Measurements from ENCODE around the gene TBX6.

Gene TBX6

DNA sequence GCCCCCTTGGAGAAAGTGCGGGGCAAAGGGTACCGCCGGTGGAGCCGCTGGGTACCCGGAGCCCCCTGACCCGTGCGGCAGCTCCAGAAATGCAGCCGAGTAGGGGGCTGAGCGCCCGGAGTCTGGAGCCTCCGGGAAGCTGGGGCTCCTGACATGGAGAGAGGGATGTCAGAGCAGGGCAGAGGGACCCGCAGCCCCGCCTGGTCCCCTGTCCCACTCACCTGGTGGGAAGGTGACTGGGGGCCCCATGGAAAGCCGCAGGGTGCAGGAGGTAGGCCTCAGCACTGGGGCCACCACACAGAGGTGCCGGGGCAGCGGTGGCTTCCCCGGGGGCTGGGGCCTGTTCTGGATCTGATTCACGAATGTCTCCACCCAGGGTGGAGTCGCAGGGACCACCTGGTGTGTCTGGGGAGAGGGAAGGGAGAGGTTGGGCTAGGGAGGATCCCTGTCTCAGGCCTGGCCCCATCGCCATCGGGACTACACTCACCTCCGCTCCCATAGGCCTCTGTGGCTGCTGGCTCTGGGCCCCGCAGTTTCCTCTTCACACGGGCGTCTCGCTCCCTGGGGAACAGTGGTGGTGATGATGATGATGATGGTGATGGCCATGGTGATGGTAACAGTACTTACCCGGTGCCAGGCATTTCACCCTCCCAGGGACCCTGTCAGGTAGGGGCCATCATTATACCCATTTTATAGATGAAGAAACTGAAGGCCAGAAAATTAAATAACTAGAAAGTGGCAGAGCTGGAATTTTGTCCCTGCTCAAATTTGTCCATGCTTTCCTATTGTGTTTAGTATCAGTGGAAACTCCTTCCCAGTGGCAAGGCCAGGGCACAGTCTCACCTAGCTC is 5.2 kb downstream of the TBX6 start:
- no peak for DNase-seq (ENCODE audit: low read depth in 2 of 2)

DNA sequence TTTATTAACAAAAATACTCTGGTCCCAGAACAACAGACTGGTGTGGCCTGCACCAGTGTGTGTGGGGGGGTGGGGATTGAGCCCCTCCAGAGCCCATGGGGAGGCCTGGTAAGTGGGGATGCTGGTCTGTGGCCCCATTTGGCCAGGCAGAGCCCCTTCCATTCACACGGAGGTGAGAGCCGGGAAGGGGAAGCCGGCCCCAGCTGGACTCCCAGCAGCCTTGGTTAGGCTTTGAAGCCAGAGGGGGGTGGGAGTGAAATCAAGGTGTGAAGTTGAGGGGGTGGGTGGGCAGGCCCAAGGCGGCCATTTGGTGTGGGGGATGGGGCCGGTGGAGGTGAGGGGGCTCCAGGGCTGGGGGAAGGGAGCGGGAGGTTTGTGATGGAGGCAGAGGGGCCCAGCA is 5.9 kb downstream of the TBX6 start:
- no peak for DNase-seq (ENCODE audit: low read depth in 2 of 2)

DNA sequence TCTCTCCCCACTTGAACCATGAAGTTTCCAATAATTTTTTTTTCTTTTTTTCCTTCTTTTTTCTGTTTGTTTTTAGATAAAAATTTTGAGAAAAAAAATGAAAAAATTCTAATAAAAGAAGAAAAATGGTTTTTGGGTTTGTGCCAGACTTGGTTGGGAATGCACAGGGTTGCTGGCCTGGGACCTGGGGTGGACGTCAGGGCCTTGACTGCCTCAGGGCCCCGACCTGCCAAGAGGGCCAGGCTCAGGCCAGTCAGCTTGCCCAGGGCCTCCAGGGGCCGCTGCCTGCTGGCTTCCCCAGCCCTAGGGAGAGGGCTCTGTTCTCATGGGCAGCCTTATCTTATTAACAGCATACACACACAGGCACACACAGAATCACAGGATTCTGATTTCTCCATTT is 6.5 kb downstream of the TBX6 start:
- DNase-seq (ENCODE audit: low read depth in 2 of 2) = no peak

DNA sequence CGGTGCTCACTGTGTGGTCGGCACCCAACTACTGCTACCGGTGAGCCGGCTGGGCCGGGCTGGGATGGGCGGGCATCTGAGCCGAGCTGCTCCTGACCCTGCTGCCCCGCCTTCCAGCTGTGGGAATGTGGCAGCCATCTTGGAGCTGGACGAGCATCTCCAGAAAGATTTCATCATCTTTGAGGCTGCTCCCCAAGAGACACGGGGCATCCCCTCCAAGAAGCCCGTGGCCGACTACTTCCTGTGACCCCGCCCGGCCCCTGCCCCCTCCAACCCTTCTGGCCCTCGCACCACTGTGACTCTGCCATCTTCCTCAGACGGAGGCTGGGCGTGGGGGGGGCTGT is 6.9 kb downstream of the TBX6 start:
- DNase-seq (ENCODE audit: low read depth in 2 of 2) = no peak

DNA sequence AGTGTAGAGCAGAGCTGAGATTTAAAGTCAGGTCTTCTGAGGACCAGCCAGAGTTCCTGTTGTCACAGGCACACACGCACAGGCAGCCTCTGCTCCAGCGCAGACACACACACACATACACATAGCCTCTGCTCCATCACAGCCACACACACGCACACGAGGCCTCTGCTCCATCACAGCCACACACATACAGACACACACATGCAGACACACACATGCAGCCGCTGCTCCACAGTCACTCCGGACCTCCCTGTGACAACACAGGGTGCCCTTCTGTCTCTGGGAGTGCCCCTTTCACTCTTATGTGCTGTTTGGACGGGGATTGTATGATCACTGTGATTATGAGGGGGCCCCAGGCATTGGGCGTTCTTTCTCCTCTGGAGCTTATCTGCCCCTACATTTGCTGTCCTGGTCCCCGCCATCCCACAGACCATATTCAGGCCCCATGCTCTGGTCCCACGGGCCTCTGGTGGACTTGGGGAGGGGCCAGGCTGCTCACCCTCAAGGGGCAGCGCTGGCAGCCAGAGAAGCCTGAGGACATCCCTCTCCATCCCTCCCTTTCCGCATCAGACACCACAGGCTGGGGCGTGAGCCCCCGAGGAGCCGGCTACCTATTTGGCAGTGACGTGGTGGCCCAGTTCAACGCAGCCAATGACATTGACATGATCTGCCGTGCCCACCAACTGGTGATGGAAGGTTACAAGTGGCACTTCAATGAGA is 7.5 kb downstream of the TBX6 start:
- no peak for DNase-seq (ENCODE audit: low read depth in 2 of 2)

DNA sequence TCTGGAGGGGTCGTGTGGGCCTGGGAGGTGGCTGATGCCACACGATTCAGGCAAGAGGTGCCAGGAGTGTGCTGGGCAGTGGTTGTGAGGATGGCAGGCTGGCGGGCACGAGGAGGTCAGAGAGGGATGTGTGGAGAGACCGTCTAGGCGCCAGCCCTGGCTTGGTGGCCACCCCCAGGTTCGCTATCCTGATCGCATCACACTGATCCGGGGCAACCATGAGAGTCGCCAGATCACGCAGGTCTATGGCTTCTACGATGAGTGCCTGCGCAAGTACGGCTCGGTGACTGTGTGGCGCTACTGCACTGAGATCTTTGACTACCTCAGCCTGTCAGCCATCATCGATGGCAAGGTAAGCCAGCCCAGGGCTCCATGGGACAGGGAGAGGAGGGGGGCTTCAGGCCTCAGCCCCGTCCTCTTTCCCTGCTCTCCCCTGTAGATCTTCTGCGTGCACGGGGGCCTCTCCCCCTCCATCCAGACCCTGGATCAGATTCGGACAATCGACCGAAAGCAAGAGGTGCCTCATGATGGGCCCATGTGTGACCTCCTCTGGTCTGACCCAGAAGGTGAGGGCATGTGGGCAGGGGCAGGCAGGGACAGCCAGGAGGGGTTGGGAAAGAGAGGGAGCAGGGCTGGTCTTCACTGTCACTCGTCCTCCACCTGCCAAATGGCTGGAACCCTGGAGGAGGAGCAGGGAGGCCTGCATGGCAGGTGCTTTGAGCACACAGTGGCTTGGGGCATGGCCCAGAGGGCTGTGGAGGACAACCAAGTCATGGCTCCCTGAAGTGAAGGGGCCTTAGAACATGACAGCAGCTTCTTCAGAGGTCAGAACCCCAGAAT is 8.3 kb downstream of the TBX6 start:
- DNase-seq (ENCODE audit: low read depth in 2 of 2) = no peak

DNA sequence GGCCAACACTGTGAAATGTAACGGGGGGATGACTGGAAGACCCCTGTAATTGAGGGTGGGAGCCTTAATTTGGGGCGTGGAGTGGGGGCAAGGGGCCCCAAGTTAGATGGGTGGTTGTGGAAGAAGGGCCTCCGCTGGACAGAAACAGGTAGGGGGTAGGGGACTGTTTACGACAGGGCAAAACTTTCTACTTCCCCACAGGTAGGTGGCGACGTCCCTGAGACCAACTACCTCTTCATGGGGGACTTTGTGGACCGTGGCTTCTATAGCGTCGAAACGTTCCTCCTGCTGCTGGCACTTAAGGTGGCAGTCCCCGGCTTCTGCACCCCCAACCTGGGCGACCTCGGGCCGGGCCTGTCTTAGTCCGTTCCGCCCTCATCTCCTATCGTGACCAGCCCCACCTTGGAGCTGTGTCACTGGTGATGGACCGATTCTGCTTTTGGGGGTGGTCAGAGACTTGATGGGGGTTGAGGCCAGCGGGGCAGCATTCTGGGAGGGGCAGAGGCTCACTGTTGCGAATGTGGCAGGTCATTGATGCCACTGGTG is 9.1 kb downstream of the TBX6 start:
- DNase-seq (ENCODE audit: low read depth in 2 of 2) = no peak

DNA sequence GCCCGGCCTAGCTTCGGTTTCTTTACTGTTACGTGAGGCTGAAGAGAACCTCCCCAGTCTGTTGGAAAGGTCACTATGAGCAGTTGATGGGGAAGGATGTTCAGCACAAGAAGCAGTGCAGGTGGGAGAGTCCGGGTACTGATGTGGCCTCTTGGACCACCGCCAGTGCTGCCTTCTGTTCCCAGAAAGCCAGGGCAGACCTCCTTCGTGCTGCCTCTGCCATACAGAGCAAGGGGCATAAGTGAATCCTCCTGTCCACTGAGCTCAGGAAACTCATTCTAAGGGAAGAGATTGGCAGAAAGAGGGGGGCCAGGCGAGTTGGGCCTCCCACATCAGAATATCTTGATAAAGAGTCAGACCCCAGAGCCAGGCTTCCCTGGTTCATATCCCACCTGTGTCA is 12.2 kb downstream of the TBX6 start:
- no peak for DNase-seq (ENCODE audit: low read depth in 2 of 2)

DNA sequence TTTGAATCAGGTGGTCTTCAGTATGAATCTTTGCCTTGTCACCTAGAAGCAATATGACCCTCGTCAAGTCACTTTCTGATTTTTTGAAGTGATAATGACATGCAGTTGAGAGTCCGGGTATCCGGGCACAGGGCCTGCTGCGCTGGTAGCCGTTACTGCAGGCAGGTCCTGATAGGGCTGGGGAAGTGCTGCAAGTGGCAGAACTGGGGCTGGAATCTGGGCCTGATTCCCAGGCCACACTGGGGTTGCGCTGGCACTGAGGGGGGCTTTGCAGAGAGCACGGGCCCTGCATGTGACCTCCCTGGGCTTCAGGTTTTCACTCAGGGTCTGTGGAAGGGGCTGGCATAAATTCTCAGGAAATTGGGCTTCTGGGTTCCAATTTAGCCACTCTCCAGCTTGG is 13.0 kb downstream of the TBX6 start:
- no peak for DNase-seq (ENCODE audit: low read depth in 2 of 2)

DNA sequence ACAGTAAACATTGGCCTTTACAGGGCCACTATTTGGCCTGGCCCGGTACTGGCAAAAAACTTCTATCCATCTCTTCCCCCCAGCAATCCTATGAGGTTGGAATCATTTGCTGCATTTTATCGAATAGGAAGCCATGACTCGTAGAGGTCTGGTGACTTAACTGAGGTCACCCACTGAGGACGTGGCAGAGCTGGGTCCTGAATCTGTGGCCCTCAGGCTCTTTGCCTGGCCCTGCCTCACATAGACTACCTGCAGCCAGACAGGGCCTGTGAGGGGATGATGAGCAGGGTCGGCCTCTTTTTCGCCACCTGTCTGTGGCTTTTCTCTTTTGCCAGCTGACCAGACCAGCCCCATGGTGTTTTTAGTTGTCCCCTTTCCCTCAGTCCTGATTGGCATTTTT is 14.1 kb downstream of the TBX6 start:
- no peak for DNase-seq (ENCODE audit: low read depth in 2 of 2)

DNA sequence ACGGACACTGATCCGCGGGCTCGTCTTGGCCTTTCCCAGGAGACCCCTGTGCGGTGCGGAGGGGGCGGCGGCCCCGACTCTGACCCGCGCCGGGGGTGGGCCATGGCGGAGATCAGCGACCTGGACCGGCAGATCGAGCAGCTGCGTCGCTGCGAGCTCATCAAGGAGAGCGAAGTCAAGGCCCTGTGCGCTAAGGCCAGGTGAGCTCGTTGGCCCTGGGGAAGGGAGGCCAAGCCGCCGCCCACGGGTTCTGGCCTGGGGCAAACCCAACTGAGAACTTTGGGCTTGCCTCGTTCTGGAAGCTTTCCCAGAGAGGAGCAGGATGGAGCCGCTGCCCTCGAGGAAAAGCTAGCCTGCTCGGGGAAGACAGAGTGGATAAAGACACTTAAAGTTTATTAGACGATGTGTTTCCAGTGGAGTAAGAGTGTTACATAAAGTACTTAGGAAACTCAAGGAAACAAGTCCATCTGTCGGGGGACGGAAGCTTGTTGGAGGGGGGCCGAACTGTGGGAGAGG is 15.4 kb downstream of the TBX6 start:
- DNase-seq (ENCODE audit: low read depth in 2 of 2) = no peak

DNA sequence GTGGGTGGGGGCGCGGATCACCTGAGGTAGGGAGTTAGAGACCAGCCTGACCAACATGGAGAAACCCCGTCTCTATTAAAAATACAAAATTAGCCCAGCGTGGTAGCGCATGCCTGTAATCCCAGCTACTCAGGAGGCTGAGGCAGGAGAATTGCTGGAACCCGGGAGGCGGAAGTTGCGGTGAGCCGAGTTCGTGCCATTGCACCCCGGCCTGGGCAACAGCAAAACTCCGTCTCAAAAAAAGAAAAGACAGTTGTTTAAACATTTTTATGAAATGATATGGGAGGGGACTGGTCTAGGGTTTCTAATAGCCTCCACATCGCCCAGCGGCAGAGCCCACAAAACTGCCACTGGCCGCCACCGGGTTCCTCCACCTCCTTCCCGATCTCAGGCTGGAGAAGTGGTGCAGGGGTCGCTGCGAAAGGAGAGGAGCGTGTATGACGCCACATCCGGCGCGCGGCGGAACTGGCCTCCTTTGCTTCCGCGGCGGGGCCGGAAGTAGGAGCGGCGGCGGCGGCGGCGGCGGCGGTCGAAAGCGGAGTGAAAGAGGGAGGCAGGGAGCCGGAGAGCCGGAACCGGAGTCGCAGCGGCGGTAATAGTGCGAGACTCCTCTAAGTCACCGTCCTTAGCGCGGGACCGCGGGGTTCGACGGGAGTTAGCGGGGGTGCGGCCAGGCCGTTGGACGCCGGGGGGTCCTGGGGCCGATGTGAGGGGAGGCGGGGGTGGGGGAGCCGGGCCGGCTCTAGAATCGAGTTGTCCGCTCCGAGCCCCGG is 16.0 kb downstream of the TBX6 start, which contains the start of gene PPP4C:
Gene PPP4C (plus strand): TSS at position 492 of the 773 bp plus-strand sequence. CDS start 384 bp downstream, outside the sequence.
- peak; percentile 85 to 90 for DNase-seq (ENCODE audit: low read depth in 2 of 2)

DNA sequence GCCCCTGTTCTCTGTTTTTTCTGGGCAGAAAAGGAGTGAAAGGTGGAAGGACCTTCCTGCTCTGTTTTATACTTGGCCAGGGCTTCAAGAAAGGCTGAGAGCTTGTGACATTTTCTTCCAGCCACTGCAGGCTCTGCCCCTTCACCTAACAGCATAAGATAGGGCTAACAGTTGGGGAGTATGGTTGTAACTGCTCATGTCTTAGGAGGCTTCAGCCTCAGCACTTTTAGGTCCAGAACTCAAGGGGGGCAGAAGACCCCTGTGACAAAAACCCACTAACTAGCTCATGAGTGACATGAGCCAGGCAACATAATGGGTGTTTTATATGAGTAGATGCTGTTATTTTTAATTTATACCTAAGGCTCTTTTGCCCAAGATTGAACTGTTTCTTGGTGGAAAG is 21.2 kb downstream of the TBX6 start:
- no peak for DNase-seq (ENCODE audit: low read depth in 2 of 2)

DNA sequence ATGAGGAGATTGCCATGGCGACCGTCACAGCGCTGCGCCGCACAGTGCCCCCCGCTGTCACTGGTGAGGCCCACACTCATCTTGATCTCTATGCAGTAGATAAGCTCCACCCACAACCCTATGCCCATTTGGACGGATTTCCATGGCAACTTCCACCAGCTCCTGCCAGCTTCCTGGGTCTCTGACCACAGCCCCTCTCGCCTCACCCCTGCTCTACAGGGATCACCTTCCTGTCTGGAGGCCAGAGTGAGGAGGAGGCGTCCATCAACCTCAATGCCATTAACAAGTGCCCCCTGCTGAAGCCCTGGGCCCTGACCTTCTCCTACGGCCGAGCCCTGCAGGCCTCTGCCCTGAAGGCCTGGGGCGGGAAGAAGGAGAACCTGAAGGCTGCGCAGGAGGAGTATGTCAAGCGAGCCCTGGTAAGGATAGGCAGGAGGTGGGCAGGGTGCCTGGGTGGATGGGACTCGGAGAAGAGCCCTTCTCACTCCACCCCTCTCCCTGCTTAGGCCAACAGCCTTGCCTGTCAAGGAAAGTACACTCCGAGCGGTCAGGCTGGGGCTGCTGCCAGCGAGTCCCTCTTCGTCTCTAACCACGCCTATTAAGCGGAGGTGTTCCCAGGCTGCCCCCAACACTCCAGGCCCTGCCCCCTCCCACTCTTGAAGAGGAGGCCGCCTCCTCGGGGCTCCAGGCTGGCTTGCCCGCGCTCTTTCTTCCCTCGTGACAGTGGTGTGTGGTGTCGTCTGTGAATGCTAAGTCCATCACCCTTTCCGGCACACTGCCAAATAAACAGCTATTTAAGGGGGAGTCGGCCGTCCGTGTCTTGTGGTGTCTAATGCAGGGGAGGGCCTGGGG is 21.9 kb downstream of the TBX6 start:
- no peak for DNase-seq (ENCODE audit: low read depth in 2 of 2)

DNA sequence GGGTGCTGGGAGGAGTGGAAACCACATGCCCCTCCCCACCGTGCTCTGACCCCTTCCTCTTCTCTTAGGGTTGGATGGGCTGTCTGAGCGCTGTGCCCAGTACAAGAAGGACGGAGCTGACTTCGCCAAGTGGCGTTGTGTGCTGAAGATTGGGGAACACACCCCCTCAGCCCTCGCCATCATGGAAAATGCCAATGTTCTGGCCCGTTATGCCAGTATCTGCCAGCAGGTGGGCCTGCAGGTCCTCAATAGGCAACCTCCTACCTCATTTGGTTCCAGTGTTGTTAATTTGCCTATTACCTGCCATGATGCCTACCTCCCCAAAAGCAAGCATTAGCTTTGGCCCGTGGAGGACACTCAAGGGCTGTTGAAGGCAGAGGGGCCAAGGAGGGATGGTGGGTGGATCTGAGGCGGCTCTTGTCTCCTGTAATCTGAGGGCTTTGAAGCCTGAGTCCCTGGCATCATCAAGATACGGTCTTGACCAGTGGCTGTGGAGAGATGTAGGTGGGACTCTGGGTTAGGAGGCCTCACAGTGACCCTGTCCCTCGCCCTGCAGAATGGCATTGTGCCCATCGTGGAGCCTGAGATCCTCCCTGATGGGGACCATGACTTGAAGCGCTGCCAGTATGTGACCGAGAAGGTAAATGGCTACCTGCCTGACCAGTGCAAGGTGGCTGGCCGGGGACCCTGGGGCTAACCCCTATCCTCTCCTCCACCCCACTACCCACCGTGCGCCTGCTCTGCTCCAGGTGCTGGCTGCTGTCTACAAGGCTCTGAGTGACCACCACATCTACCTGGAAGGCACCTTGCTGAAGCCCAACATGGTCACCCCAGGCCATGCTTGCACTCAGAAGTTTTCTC is 22.7 kb downstream of the TBX6 start:
- DNase-seq (ENCODE audit: low read depth in 2 of 2) = no peak

DNA sequence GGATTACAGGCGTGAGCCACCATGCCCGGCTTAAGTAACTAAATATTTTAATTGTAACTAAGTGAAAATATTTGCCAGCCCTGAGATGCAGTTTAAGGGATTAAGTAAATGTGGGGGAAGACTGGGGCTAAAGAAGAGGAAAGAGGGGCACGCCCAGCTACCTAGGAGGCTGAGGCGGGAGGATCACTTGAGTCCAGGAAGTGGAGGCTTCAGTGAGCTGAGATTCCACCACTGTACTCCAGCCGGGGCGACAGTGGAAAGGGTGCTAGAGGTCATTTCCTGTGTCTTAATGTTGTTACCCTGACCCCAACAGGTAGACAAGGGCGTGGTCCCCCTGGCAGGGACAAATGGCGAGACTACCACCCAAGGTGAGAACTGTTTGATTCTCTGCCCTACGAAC is 23.4 kb downstream of the TBX6 start:
- DNase-seq (ENCODE audit: low read depth in 2 of 2) = no peak

DNA sequence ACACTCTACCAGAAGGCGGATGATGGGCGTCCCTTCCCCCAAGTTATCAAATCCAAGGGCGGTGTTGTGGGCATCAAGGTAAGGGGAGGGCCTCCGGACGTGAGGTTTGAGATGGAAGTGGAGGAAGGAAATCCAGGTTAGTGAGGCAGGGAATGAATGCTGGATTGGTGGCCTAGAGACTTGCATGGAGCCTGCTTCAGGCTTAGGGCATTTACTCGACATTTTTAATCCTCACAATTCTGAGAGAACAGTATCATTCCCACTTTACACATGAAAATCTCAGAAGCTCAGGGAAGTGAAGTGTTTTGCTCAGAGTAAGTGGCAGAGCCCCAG is 24.2 kb downstream of the TBX6 start:
- DNase-seq (ENCODE audit: low read depth in 2 of 2) = no peak

DNA sequence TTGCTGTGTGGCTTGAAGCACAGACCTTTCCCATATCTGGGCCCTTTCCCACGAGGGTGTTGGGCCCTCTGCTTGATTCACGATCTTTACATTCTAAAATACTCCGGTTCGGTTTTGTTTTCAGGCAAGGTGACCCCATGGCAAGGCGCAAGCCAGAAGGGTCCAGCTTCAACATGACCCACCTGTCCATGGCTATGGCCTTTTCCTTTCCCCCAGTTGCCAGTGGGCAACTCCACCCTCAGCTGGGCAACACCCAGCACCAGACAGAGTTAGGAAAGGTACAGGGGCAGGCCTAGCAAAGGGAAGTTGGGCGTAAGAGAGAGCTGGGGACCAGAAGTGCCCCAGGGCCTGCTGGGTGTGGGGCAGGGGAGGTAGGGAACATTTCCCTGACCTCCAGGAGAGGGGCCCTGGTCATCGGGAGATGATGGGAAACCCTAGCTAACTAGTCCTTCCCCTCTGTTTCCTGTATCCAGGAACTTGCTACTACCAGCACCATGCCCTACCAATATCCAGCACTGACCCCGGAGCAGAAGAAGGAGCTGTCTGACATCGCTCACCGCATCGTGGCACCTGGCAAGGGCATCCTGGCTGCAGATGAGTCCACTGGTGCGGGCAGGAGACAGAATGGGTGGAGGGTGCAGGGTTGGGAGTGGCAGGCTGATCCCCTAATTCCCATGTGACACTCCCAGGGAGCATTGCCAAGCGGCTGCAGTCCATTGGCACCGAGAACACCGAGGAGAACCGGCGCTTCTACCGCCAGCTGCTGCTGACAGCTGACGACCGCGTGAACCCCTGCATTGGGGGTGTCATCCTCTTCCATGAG is 24.8 kb downstream of the TBX6 start:
- no peak for DNase-seq (ENCODE audit: low read depth in 2 of 2)
